ENCODE results near the gene TNRC6C.

DNA sequence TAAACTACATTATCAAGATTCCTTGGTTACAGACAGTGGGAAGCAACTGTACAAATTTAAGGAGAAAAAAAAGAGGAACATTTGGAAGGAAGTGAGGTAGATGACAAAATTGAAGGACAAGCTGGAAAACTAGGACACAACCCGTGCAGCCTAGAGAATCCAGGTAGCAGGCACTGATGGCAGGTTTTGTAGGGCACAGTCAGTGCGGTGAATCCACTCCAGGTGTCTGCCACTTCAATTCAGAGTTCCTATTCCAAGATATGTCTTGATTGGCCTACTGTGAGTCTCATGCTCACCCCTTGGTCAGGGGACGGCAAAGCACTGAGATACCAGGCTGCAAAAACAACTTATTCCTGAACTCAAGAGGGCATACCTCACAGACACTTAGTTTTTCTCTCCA lies 37.8 kb downstream of the TNRC6C start:
- TF ChIP-seq, protein P1, sequence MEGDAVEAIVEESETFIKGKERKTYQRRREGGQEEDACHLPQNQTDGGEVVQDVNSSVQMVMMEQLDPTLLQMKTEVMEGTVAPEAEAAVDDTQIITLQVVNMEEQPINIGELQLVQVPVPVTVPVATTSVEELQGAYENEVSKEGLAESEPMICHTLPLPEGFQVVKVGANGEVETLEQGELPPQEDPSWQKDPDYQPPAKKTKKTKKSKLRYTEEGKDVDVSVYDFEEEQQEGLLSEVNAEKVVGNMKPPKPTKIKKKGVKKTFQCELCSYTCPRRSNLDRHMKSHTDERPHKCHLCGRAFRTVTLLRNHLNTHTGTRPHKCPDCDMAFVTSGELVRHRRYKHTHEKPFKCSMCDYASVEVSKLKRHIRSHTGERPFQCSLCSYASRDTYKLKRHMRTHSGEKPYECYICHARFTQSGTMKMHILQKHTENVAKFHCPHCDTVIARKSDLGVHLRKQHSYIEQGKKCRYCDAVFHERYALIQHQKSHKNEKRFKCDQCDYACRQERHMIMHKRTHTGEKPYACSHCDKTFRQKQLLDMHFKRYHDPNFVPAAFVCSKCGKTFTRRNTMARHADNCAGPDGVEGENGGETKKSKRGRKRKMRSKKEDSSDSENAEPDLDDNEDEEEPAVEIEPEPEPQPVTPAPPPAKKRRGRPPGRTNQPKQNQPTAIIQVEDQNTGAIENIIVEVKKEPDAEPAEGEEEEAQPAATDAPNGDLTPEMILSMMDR (IDR thresholded peaks at IDR 0.05; ENCODE audit: low read depth, low read length, missing input control): no peak
- TF ChIP-seq GABPA (IDR thresholded peaks at IDR 0.05 in 1 of 2, conservative IDR thresholded peaks at IDR 0.05 in 1 of 2) (no peak), RAD21 (IDR thresholded peaks at IDR 0.05) (no peak), YY1 (IDR thresholded peaks at IDR 0.05) (no peak), SP1 (IDR thresholded peaks at IDR 0.05) (no peak)
- TF ChIP-seq, protein P2, sequence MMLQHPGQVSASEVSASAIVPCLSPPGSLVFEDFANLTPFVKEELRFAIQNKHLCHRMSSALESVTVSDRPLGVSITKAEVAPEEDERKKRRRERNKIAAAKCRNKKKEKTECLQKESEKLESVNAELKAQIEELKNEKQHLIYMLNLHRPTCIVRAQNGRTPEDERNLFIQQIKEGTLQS (IDR thresholded peaks at IDR 0.05): no peak
